IPS-18c (cell line): ENCODE results near the gene AHNAK2.
"Not testable (repeated sequence)": the region's sequence is repeated elsewhere in the genome, so short reads cannot be mapped to it uniquely, and the experiment has no call there.

Source experiments
- H3K4me3 ChIP-seq: 2 replicates; pipeline ENCODE4 v1.7.0; 2013; ENCODE audit warnings: low read depth, mild to moderate bottlenecking, low read length, moderate library complexity; ENCODE audit not compliant: insufficient read depth
- H3K9me3 ChIP-seq: one replicate; pipeline ENCODE4 v1.6.1; 2013; ENCODE audit warnings: mild to moderate bottlenecking, low read length, moderate library complexity; ENCODE audit not compliant: control insufficient read depth, insufficient read depth

The AHNAK2 gene

GRCh38 chr14:104891664-104892530 lies 86.3 kb downstream of the AHNAK2 start:
- no peaks in the 10 kb centered on the region for H3K9me3 ChIP-seq

GRCh38 chr14:104891121-104891551 lies 87.0 kb downstream of the AHNAK2 start:
- Histone ChIP-seq H3K9me3 (no peaks in the 10 kb centered on the region), H3K4me3 (no peak overlapping the region)

More at GRCh38 chr14:104891664-104892530, 86.3 kb downstream of the AHNAK2 start:
- H3K4me3 ChIP-seq = no peak overlapping the region

- not testable (repeated sequence) for H3K4me3 ChIP-seq, H3K9me3 ChIP-seq
Measured at GRCh38 chr14:104890292-104890691, 87.9 kb downstream of the AHNAK2 start.

- no peak overlapping the region for H3K4me3 ChIP-seq
- H3K9me3 ChIP-seq = no peaks in the 10 kb centered on the region
Measured at GRCh38 chr14:104889375-104889757, 88.8 kb downstream of the AHNAK2 start.

GRCh38 chr14:104888489-104889374 lies 89.4 kb downstream of the AHNAK2 start:
- Histone ChIP-seq H3K9me3 (no peaks in the 10 kb centered on the region), H3K4me3 (no peak overlapping the region)

- no peaks in the 10 kb centered on the region for H3K9me3 ChIP-seq
- no peak overlapping the region for H3K4me3 ChIP-seq
Measured at GRCh38 chr14:104887623-104888488, 90.3 kb downstream of the AHNAK2 start.
